HG03095 (cell line): ENCODE measurements around the gene KLHL30.
"Not testable (repeated sequence)": the region's sequence is repeated elsewhere in the genome, so short reads cannot be mapped to it uniquely, and the experiment has no call there.

Source experiments
- ATAC-seq: cut with Tn5 transposase; IDR thresholded peaks from one replicate; pipeline ENCODE4 v1.9.1; 2021; ENCODE audit warnings: moderate library complexity; ENCODE audit not compliant: unreplicated experiment

Gene KLHL30

GRCh38 chr2:238160206-238161129 is 22.0 kb downstream of the KLHL30 start:
- no peak for ATAC-seq

GRCh38 chr2:238161291-238162051 is 23.0 kb downstream of the KLHL30 start:
- no peak for ATAC-seq

GRCh38 chr2:238162251-238162845 is 23.9 kb downstream of the KLHL30 start:
- ATAC-seq: no peak

GRCh38 chr2:238162846-238163441 is 24.5 kb downstream of the KLHL30 start:
- ATAC-seq: no peak

- no peak for ATAC-seq
Measured at GRCh38 chr2:238163481-238164198, 25.2 kb downstream of the KLHL30 start.

GRCh38 chr2:238164906-238165287 is 26.4 kb downstream of the KLHL30 start:
- no peak for ATAC-seq

GRCh38 chr2:238165288-238165921 is 26.9 kb downstream of the KLHL30 start:
- ATAC-seq: no peak

- no peak for ATAC-seq
Measured at GRCh38 chr2:238166391-238167343, 28.2 kb downstream of the KLHL30 start.

GRCh38 chr2:238167344-238167715 is 28.9 kb downstream of the KLHL30 start:
- no peak for ATAC-seq

GRCh38 chr2:238167761-238168160 is 29.3 kb downstream of the KLHL30 start:
- no peak for ATAC-seq

GRCh38 chr2:238168196-238169047 is 30.0 kb downstream of the KLHL30 start:
- ATAC-seq: no peak

- ATAC-seq: no peak
Measured at GRCh38 chr2:238169048-238169707, 30.7 kb downstream of the KLHL30 start.

GRCh38 chr2:238169708-238170251 is 31.3 kb downstream of the KLHL30 start:
- no peak for ATAC-seq

- ATAC-seq: no peak
Measured at GRCh38 chr2:238170386-238171071, 32.1 kb downstream of the KLHL30 start.

GRCh38 chr2:238171072-238171431 is 32.6 kb downstream of the KLHL30 start:
- ATAC-seq: not testable (repeated sequence)

- no peak for ATAC-seq
Measured at GRCh38 chr2:238171575-238172187, 33.2 kb downstream of the KLHL30 start.
